Measurements from ENCODE around the gene ADM5.

The ADM5 gene

DNA sequence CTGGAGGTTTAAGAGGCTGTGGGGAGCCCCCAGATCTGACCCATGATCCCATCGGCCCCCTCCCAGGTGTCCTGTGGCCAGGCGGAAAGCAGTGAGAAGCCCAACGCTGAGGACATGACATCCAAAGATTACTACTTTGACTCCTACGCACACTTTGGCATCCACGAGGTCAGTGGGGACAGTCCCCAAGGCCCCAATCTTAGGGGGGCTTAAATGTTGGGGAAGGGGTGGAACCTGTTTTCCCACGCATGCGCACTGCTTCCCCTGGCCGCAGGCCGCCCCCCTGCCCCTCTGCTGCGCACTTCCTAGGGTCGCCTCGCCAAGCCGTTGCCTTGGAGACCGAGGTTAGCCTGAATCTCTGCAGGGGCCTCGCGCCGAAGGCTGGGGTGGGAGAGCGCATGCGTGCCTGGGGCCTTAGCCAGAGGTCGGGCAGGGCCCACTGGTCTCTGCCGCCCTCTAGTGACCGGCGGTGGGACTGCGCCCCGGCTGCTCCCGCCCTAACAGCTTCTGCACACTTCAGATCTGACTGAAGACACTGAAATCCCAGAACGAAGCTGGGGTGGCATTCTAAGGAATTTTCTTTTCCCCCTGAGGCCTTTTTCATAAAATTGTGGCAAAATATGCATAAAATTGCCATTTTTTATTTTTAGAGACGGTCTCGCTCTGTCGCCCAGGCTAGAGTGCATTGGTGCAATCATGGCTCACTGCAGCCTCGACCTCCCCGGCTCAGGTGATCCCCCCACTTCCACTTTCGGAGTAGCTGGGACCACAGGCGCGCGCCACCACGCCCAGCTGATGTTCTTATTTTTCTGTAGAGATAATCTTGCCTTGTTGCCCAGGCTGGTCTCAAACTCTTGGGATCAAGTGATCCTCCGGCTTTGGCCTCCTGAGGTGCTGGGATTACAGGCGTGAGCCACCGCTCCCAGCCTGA is 8.7 kb upstream of the ADM5 start:
- peak; percentile 97 for DNase-seq (ENCODE audit: low spot score)

DNA sequence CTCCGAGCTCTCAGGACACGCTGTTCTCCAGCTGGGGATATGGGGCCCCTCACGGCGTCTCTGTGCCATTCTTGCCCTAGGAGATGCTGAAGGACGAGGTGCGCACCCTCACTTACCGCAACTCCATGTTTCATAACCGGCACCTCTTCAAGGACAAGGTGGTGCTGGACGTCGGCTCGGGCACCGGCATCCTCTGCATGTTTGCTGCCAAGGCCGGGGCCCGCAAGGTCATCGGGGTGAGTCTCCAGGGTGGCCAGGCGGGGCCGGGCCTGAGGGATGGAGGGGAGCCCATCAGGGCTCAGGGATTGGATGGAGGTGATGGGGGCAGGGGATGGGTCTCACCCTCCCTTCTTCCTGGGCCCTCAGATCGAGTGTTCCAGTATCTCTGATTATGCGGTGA is 7.6 kb upstream of the ADM5 start:
- DNase-seq (ENCODE audit: low spot score), result no peak

GRCh38 chr19:49682274-49682673 is 7.1 kb upstream of the ADM5 start:
- DNase-seq (ENCODE audit: low spot score), result no peak

GRCh38 chr19:49683814-49684250 is 5.6 kb upstream of the ADM5 start:
- DNase-seq (ENCODE audit: low spot score), result no peak

- no peak for DNase-seq (ENCODE audit: low spot score)
These were observed 5.0 kb upstream of the ADM5 start for GRCh38 chr19:49684251-49684982.

DNA sequence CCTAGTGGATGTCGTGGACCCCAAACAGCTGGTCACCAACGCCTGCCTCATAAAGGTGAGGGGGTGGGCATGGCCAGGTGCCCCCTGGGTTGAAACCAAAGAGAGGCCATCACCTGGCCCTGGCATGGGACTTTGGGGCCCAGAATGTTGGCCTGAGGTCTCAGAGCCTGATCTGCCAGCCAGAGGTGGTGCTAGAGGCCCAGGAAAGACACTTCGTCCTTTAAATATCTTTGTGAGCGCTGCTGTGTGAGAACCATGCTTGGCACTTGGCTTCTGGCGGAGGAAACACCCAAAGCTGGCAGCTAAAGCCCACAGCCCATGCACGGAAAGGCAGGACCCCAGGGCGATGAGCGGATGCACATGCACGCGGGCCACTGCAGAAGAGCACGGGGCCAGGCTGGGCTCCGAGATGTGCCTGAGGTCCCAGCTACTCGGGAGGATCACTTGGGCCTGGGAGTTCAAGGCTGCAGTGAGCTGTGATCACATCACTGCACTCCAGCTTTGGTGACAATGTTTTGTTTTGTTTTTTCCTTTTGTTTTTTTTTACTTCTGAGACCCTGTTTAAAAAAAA is 4.3 kb upstream of the ADM5 start:
- no peak for DNase-seq (ENCODE audit: low spot score)

GRCh38 chr19:49685845-49686332 is 3.5 kb upstream of the ADM5 start:
- no peak for DNase-seq (ENCODE audit: low spot score)

- DNase-seq (ENCODE audit: low spot score), result no peak
These were observed 2.8 kb upstream of the ADM5 start for GRCh38 chr19:49686503-49687088.

DNA sequence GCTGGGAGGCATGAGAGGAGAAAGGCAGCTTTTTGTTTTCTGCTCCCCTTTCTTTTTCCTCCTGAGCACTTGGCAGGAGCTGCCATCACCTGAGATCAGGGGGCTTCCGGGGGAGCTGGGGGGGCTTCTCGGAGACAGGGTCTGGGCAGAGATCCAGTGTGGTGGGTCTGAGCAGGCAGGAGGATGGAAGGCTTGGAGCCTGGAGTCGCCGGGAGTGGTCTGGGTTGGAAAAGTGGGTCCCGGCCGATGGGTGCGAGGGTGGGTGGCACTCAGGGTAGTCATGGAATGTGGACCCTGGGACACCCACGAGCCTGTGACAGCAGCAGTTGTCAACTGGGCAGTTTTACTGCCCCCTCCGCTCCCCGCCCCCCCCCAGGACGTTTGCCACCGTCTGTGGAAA is 2.2 kb upstream of the ADM5 start:
- no peak for DNase-seq (ENCODE audit: low spot score)

DNA sequence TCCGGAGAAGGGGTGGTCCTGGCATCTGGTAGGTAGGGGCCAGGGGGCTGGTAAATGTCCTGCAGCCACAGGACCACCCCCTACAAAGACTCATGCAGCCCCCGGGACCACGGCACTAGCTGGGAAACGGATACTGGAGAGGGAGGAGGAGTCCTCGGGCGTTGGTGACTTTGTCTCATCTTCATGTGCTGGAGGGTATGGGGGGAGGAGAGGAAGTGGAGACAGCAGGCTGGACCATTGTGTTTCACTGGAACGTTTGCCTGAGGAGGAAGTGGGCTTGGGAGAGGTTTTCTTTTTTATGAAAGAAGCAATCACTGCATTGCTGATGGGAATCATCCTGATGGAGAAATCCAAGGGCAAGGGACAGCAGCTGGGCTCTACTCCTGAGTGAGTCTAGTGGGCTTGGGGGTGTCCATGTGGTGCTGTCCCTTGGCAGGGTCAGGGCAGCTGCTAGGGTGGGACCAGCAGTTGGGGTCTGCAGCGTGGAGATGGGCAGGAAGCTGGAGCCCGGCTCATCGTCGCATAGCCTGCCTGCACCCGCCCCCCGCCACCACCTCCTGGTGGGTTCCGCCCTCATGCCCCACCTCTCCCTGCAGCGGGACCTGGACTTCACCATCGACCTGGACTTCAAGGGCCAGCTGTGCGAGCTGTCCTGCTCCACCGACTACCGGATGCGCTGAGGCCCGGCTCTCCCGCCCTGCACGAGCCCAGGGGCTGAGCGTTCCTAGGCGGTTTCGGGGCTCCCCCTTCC is 1.7 kb upstream of the ADM5 start:
- DNase-seq (ENCODE audit: low spot score), result no peak

- no peak for DNase-seq (ENCODE audit: low spot score)
These were observed 762 bp upstream of the ADM5 start for GRCh38 chr19:49688531-49689132.

- DNase-seq (ENCODE audit: low spot score), result no peak
These were observed 773 bp downstream of the ADM5 start for GRCh38 chr19:49690079-49690655.

- DNase-seq (ENCODE audit: low spot score), result peak; percentile 85
These were observed 1.4 kb downstream of the ADM5 start, which contains the start of gene CPT1C for GRCh38 chr19:49690656-49691242. Gene CPT1C (plus strand): TSS chr19:49691116. CDS start chr19:49692253, 1,137 bp downstream.

DNA sequence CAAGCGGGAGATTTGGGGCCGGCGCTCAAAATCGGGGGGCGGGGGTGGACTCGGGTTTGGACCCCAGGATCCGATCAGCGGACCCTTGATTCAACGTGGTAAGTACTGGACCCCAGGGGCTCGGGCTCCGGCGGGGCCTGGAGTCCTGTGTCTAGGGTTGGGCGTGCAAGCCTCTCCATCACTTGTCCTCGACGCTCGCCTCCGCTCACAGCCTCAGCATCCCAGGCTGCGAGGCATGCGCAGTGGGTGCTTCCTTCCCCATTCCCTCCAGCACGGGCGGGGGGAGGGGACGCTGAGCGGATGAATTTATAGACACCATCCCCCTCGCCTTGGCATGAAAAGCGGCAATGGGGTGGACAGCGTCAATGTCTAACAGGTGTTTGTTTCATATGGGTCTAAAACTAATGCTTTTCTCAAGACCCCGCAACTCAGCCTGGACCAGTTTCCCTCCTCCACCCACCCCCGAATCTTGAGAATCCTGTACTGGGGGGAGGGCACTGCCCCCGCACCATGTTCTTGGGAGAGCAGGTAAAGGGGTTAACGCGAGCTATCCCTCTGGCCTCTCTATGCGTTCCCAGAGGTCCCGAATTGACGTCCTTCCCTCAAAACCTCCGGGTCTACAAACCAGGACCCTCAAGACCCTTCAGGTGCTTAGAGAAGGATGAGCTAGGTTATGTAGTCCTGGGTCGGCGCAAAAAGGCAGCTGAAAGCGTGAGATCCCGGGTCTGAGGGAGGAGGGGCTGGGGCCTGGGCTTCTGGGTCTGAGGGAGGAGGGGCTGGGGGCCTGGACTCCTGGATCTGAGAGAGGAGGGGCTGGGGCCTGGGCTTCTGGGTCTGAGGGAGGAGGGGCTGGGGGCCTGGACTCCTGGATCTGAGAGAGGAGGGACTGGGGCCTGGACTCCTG is 2.1 kb downstream of the ADM5 start:
- no peak for DNase-seq (ENCODE audit: low spot score)

DNA sequence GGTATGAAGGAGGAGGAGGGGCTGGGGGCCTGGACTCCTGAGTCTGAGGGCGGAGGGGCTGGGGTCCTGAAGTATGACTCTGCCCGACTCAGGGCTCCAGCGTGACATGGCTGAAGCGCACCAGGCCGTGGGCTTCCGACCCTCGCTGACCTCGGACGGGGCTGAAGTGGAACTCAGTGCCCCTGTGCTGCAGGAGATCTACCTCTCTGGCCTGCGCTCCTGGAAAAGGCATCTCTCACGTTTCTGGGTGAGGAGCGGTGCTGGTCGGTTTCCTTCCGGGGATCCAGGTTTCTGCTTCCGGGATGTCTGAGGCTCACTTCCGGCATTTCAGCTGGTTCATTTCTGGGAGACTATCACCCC is 2.7 kb downstream of the ADM5 start:
- DNase-seq (ENCODE audit: low spot score), result no peak

DNA sequence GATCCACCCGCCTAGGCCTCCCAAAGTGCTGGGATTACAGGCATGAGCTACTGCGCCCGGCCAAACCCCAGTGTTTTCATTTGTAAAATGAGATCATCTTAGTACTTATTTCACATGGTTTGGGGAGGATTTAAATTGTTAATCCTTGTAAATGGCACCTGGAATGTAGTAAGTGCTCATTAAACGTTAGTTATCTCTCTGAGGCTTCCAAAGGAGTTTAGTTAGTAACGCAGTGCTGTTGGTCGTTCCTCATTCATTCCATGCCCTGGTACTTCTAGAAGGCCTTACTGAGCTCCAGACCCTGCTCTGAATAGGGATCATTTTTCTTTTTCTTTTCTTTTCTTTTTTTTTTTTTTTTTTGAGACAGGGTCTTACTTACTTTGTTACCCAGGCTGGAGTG is 6.7 kb downstream of the ADM5 start:
- DNase-seq (ENCODE audit: low spot score), result no peak

- DNase-seq (ENCODE audit: low spot score), result no peak
These were observed 7.5 kb downstream of the ADM5 start for GRCh38 chr19:49696865-49697264.

DNA sequence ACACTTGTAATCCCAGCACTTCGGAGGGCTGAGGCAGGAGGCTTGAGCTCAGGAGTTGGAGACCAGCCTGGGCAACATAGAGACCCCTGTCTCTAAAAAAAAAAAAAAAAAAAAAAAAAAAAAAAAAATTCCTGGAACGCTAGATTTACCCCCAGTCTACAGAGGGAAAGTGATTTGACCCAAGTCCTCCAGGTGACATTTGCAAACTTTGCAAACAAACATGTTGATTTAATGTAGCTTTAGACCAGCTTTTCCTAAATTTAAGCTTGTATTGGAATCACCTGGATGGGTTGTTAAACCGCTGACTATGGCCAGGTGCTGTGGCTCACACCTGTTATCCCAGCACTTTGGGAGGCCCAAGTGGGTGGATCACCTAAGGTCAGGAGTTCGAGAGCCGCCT is 10.0 kb downstream of the ADM5 start:
- no peak for DNase-seq (ENCODE audit: low spot score)

GRCh38 chr19:49700563-49700962 is 11.2 kb downstream of the ADM5 start:
- no peak for DNase-seq (ENCODE audit: low spot score)
